Measurements from ENCODE around the gene CCN5.
A peak's percentile ranks its signal among the peaks of the same experiment; 100 is the strongest.
"Not testable (repeated sequence)": the region's sequence is repeated elsewhere in the genome, so short reads cannot be mapped to it uniquely, and the experiment has no call there.

CCN5 gene

DNA sequence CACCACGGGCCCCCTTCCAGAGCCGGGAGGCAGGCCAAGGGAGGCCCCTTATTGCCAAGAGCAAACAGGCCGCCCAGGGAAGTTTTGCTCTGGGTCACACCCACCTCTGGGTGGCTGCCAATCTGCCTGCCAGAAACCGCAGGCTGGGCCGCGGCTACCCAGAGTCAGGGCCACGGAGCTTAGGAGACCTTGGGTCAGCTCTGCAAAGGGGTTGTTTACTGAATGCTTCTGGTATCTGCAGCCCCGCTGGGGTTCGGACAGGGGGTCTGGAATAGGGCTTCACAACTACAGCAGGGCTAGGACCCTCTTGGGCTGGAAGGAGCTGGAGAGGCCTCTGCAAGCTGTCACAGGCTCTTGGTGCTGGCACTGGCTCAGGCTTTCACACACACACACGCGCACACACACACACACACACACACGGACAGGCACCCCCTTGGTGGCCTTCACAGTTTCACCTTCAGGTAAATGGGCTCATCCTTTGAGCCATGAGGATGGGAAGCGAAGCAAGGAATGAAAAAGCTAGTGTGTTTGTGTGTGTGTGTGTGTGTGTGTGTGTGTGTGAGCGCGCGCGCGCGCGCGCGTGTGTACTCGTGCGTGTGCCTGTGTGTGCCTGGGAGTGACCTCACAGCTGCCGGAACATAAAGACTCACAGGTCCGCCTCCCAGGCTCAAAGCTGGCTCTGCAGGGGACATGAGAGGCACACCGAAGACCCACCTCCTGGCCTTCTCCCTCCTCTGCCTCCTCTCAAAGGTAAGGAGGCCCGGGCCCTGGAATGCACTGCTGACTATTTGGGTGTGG is at the start of gene CCN5:
TSS of gene CCN5 (plus strand) at position 669 of the 798 bp plus-strand sequence. CDS start at position 691, 22 bp downstream.
- peak; percentile 43 to 94 (median 60) for DNase-seq
- intact Hi-C loops (cut with DNase I), result no loop called here

GRCh38 chr20:44666066-44666465 is 49.1 kb upstream of the CCN5 start:
- intact Hi-C loops (cut with DNase I), result no loop called here
- no peak for DNase-seq

GRCh38 chr20:44670851-44671250 is 44.3 kb upstream of the CCN5 start:
- DNase-seq, result peak in 1 of 10 donors; percentile 21
- intact Hi-C loops (cut with DNase I), result not testable (repeated sequence)

DNA sequence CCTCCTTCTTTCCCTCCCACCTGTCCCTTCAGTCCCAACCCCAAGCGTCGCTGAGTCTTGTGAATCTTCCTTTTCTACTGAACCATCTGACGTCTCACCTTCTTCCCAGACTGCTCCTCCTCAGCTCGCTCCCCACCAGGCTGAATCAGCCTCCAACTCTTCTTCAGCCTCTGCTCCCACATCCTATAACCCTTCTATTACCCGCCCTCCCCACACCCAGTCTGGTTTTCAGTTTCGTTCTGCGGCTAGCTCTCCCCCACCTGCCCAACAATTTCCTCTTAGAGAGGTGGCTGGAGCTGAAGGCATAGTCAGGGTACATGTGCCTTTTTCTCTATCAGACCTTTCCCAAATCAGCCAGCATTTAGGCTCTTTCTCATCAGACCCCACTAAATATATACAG is 43.6 kb upstream of the CCN5 start:
- peak in 1 of 10 donors; percentile 3 for DNase-seq
- intact Hi-C loops (cut with DNase I), result not testable (repeated sequence)

GRCh38 chr20:44672318-44672902 is 42.8 kb upstream of the CCN5 start:
- intact Hi-C loops (cut with DNase I), result not testable (repeated sequence)

GRCh38 chr20:44678242-44678641 is 36.9 kb upstream of the CCN5 start:
- intact Hi-C loops (cut with DNase I), result no loop called here
- DNase-seq, result peak in 1 of 10 donors; percentile 15

More at GRCh38 chr20:44672318-44672902, 42.8 kb upstream of the CCN5 start:
- peak in 1 of 10 donors; percentile 78 for DNase-seq

GRCh38 chr20:44678990-44679611 is 36.1 kb upstream of the CCN5 start:
- DNase-seq, result peak in 1 of 10 donors; percentile 69
- intact Hi-C loops (cut with DNase I), result no loop called here

GRCh38 chr20:44681796-44682566 is 33.2 kb upstream of the CCN5 start:
- intact Hi-C loops (cut with DNase I), result loop anchor here (5.0 kb wide), 1 partner anchor 295 kb away; no protein-coding TSS in a partner anchor
- peak in 1 of 10 donors; percentile 2 for DNase-seq

DNA sequence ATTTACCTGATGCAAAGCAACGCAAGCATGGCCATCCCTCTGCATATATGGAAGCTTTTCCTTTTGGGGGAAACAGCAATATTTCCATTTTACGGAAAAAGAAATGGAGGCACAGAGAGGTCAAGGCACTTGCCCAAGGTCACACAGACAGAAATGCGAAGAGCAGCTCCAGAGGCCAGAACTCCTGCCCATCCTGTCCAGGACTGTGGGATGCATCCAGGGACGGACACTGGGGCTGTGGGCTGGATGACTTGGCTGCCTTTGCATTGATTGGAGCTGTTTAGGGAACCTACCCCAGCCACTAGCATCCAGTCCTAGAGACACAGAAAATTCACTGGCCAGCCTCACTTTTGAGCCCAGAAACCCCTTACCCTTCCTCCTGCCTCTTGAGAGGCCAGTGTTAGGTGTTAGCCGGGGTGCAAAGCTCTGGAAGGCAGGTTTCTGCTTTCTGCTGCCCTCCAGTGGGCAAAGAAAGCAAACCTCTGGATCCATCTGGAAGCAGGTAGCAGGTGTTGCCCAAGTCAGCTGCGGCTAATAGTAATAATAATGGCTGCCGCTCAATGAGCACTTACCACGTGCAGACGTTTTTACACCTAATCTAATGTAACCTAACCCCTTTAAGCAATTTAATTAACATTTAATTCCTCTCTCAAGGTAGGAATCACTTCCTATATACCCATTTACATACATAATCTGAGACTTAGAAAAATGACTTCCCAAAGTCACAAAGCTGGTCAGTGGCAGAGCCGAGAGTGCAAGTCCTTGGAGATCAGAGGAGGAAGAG is 31.7 kb upstream of the CCN5 start:
- intact Hi-C loops (cut with DNase I), result loop anchor here (5.0 kb wide), 1 partner anchor 296 kb away; no protein-coding TSS in a partner anchor
- peak in 7 of 10 donors; percentile 24 to 86 (median 62) for DNase-seq

DNA sequence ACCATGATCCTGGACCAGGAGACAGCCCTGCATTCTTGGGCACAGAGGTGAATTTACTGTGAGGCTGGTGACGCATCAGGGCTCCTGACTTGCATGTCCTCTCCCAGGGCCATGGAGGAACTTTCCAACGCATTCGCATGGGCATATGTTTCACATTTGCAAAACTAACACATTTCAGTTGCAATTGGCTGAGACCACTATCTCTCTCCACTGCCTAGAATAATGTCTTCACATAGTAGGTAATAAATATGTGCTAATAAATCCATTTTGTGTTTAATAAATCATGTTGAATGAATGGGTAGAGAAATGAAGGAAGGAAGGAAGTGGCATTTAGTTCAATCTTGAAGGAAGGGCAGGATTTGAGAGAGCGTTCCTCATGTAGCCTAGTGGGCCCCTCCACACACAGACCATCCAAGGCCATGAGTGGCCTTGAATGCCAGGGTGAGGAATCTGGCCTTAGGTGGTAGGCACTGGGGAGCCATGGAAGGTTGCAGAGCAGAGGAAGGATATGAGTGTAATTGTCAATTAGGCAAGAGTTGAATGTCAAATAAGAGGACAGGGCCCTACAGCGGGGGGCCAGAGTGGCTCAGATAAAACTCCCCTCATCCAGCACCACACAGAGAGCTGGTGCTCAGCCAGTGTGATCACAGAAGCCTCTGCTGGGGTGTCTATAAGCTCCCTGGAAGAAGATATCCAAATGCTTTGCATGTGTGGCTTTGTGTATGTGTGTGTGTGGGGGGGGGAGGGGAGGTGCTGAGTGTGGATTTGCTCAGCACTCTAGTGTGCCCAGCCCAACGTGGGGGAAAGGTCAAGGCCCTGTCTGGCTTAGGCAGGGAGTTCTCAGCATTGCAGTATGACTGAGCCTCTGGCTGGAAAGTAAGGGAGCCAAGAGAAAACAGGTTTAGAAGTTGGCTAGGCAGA is 30.9 kb upstream of the CCN5 start:
- DNase-seq, result no peak
- intact Hi-C loops (cut with DNase I), result loop anchor here (5.0 kb wide), 1 partner anchor 297 kb away; no protein-coding TSS in a partner anchor

GRCh38 chr20:44686934-44687333 is 28.2 kb upstream of the CCN5 start:
- intact Hi-C loops (cut with DNase I), result no loop called here
- DNase-seq, result no peak

- no peak for DNase-seq
- intact Hi-C loops (cut with DNase I), result no loop called here
These were observed 27.0 kb upstream of the CCN5 start for GRCh38 chr20:44688053-44688625.

GRCh38 chr20:44689809-44690208 is 25.4 kb upstream of the CCN5 start:
- no peak for DNase-seq
- intact Hi-C loops (cut with DNase I), result no loop called here

GRCh38 chr20:44690781-44691423 is 24.3 kb upstream of the CCN5 start:
- DNase-seq, result no peak

GRCh38 chr20:44691424-44692423 is 23.4 kb upstream of the CCN5 start:
- no peak for DNase-seq
- intact Hi-C loops (cut with DNase I), result no loop called here

More at GRCh38 chr20:44690781-44691423, 24.3 kb upstream of the CCN5 start:
- intact Hi-C loops (cut with DNase I), result no loop called here

DNA sequence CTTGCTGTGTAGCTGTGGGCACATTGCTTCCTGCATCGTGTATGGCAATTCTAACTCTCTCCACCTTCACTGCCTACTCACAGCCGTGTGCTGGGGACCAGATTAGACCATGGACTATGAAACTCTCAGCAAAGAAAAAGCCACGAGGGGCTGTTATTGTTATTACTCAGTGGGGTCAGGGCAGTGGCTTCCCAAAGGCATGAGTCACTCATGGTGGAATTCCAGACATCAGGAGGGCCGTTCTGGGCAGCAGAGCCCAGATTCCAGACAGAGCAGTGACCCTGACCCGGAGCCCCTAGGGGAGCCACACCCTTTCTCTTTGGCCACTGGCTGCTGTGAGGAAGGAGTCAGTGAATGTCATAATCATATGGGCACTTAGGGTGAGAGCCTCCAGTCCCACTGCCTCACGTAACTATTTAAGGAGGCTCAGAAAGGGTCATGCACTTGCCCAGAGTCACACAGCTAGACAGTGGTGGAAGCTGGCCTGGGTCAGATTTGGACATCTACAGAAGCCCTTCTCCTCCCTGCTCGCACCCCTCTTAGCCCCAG is 22.2 kb upstream of the CCN5 start:
- no peak for DNase-seq
- intact Hi-C loops (cut with DNase I), result no loop called here
